Stimulated activated CD4-positive, alpha-beta T cell treated with anti-CD3 and anti-CD28 coated beads, Interleukin-15, amount 100 ng/mL, for 24 hours (primary cell): Measurements from ENCODE around the gene PCSK4.

Source experiments
- DNase-seq: peaks from one replicate; pipeline ENCODE4 v3.0.0-alpha.2; 2020

The PCSK4 gene

DNA sequence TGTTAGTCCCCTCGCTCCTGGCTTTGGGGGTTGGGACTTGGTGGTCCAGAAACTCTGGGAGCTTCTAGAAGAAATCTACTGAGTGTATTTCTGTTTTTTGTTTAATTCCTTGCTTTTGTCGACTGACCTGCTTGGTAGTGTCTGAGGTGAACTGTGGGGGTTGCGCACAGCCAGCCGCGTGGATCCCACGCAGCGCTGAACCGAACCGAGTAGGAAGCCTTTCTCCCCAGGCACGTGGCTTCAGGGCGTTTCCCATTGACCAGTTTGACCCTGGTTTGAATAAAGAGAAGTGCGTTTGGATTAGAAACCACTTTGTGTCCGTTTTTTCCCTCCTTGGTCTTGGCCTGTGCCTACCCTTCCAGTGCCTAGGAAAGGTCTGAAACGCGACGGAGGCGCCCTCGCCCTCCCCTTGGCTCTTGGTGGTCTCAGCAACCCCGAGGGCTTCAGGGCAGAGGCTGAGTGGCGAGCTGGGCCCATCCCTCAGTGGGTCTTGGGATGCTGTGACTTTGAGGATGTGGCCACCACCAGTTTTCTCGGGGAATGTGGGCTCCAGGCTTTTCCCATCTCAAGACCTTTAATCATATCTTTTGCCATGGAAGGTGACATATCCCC, 54.7 kb downstream of the PCSK4 start:
- DNase-seq: no peak

DNA sequence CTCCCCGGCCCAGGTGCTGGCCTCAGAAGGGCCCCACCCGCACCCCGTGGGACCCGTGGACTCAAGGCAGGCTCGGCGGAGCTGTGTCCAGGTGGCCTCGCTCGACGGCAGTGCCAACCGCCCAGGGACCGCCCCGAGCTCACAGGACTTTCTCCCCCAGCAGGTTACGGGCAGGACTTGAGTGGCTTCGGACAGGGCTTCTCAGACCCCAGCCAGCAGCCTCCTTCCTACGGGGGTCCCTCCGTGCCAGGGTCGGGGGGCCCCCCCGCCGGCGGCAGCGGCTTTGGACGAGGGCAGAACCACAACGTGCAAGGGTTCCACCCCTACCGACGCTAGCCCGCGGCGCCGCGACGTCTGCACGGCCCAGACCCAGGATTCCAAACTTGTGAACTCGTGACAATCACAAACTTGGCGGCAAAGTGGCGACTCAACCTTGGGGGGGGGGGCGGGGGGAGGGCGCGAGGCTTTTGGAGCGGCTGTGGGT, 55.5 kb downstream of the PCSK4 start:
- no peak for DNase-seq

DNA sequence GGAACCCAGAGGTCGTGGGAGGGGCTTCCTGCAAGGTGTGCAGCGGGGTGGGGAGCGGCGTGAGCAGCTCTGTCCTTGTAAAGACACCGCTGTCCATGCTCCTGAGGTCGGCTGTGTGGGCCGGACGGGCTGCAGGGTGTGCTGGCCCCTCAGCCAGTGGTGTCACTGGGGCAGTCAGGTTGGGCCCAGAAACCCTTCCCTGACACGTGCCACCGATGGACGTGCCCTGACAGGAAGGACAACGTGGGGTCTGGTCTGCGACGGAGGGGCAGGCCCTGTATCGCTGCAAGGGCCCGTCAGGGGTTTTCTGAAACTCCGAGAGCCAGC, 56.1 kb downstream of the PCSK4 start:
- DNase-seq: no peak

DNA sequence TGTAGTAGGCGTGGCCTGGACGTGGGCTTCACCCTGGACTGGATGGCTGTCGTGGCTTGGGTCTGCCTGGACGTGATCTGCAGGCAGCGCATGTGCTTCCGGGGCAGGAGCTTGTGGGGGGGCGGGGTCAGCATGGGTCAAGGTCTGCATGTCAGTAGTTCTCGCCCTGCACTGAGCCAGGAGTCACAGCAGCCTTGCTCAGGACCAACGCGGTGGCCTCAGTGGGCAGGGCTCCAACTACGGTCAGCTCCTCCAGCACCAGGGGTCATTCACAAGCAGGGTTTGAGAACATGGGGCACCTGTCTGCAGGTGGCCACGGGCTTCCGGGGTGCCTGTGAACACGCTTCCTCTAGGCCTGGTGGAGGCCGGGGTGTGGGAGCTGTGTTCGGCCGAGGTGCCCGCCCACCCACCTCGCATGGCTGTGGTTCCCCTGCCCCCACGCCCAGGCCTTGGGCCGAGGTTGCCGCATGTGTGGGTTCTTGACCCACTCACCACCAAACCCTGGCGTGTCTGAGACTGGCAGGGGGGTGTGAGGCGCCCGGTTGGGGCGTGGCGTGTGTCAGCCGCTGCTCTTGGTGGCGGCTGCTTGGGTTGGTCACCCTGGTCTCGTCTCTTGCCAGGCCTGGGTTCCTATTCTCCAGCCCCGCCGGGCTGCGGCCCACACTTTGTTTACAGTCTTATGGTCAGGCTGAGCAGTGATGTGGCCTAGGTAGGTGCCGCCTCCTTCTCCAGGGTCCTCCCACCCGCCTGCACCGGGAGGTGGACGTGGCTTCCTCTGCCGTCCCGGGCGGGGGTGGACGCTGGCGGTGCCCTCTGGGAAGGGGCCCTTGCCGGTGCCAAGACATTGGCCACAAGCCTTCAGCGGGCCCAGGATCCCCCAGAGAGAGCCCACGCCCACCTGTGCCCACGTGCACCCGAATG, 56.8 kb downstream of the PCSK4 start:
- no peak for DNase-seq

DNA sequence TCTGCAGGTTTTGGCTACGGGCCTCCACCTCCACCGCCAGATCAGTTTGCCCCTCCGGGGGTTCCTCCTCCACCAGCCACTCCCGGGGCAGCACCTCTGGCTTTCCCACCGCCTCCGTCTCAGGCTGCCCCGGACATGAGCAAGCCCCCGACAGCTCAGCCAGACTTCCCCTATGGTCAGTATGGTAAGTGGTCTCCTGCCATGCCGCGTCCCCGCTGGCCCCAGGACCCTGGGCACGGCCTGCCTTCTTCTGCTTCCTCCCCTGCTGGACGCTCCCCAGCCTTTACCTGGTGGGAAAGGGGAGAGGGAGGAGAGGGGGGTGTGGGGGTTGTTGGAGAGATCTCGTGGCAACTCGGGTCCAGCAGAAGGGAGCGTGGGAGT, 57.7 kb downstream of the PCSK4 start:
- no peak for DNase-seq

DNA sequence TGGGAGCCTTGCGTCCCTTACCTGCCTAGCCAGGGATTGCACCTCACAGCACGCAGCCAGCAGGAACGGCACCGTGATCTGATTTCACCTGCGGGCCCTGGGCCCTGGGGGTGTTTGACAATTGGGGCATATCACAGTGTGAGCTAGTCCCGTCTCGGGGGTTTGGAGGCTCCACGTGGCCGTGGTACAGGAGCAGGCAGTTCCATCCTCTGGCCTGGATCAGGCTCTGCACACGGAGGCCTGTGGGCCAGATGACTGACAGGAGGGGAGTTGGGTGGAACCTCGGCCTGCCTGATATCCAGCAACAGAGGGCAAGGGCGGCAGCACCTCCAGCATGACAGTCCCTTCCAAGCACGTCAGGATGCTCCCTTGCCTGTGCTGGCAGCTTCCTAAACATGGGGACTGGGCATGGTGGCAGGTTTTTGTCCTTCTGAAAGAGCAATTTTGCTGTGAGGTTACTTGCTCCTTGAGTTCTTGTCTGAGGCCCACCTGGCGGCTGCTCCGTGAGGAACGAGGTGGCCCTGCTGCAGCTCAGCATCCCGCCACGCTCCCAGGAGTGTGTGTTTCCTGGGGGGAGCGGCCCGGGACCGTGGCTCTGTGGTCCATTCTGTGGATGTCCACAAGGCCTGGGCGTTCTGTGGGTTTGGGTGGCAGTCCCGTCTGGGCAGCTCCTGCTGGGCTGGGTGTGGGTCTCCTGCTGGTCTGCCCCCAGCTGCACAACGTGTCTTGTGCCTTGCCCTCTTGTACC, 58.2 kb downstream of the PCSK4 start:
- DNase-seq: no peak
